ENCODE results near the gene ZBTB9.

Gene ZBTB9

GRCh38 chr6:33454009-33454946 lies at the start of gene ZBTB9:
TSS of gene ZBTB9 (plus strand) at chr6:33454576. CDS start at chr6:33455101, 525 bp downstream.
- peak; percentile 98 for DNase-seq

- no peak for DNase-seq
Measured at GRCh38 chr6:33404884-33405283, 49.5 kb upstream of the ZBTB9 start.

- DNase-seq, result no peak
Measured at GRCh38 chr6:33405386-33405940, 48.9 kb upstream of the ZBTB9 start.

GRCh38 chr6:33406126-33406525 lies 48.2 kb upstream of the ZBTB9 start:
- no peak for DNase-seq

- DNase-seq, result peak; percentile 57
Measured at GRCh38 chr6:33407132-33407718, 47.2 kb upstream of the ZBTB9 start.

- DNase-seq, result peak; percentile 99
Measured at GRCh38 chr6:33410050-33410710, 44.2 kb upstream of the ZBTB9 start.

GRCh38 chr6:33410711-33411631 lies 43.4 kb upstream of the ZBTB9 start, which contains the start of gene PHF1:
TSS of gene PHF1 (plus strand) at chr6:33411014. CDS start at chr6:33412264, 1,250 bp downstream.
- no peak for DNase-seq

GRCh38 chr6:33411632-33412005 lies 42.8 kb upstream of the ZBTB9 start:
- DNase-seq, result no peak

GRCh38 chr6:33412140-33413009 lies 42.0 kb upstream of the ZBTB9 start:
- no peak for DNase-seq

- DNase-seq, result no peak
Measured at GRCh38 chr6:33413241-33414120, 40.9 kb upstream of the ZBTB9 start.

GRCh38 chr6:33414592-33415271 lies 39.6 kb upstream of the ZBTB9 start:
- no peak for DNase-seq

- no peak for DNase-seq
Measured at GRCh38 chr6:33415831-33416230, 38.5 kb upstream of the ZBTB9 start.

GRCh38 chr6:33416386-33417127 lies 37.8 kb upstream of the ZBTB9 start:
- no peak for DNase-seq

GRCh38 chr6:33417128-33417902 lies 37.1 kb upstream of the ZBTB9 start:
- DNase-seq, result peak; percentile 68

- DNase-seq, result peak; percentile 99
Measured at GRCh38 chr6:33417903-33418689, 36.3 kb upstream of the ZBTB9 start, which contains the start of gene CUTA. TSS of gene CUTA (minus strand) at chr6:33418107. CDS start at chr6:33418000, 107 bp downstream.

GRCh38 chr6:33418690-33419291 lies 35.6 kb upstream of the ZBTB9 start:
- peak; percentile 21 for DNase-seq
